M059J (cell line): Measurements from ENCODE around the gene CAV2. TPM values are rescaled to one million over a fixed set of nuclear protein-coding genes. Genes with fewer than 3 reads are reported as not detected.
"Not testable (repeated sequence)": the region's sequence is repeated elsewhere in the genome, so short reads cannot be mapped to it uniquely, and the experiment has no call there.

ENCODE experiments used
- DNase-seq: peaks from one replicate; pipeline ENCODE4 v3.0.0-alpha.2; 2012; ENCODE audit warnings: low read depth
- total RNA-seq: library from RNA; depleted of rRNA; stranded (reverse); fragments of >200 nt; shearing (Covaris generic); gene quantifications from 2 replicates; pipeline ENCODE4 v1.2.3, GENCODE V29; 2014; rRNA removed

CAV2 gene
- 151 and 165 TPM in 2 replicates for total RNA-seq

- DNase-seq: peak; percentile 73
Measured at GRCh38 chr7:116499168-116500077, at the start of gene CAV2. Gene CAV2, plus strand, starts transcription at chr7:116499738. Its CDS starts 44 bp downstream, at chr7:116499782.

- no peak for DNase-seq
Measured at GRCh38 chr7:116449950-116450349, 49.6 kb upstream of the CAV2 start.

GRCh38 chr7:116451957-116452729 lies 47.4 kb upstream of the CAV2 start:
- no peak for DNase-seq

GRCh38 chr7:116454377-116454776 lies 45.2 kb upstream of the CAV2 start:
- DNase-seq: peak; percentile 53

GRCh38 chr7:116455009-116455408 lies 44.5 kb upstream of the CAV2 start:
- peak; percentile 78 for DNase-seq

GRCh38 chr7:116455499-116455898 lies 44.0 kb upstream of the CAV2 start:
- DNase-seq: no peak

- no peak for DNase-seq
Measured at GRCh38 chr7:116461500-116461899, 38.0 kb upstream of the CAV2 start.

GRCh38 chr7:116463956-116464355 lies 35.6 kb upstream of the CAV2 start:
- DNase-seq: no peak

GRCh38 chr7:116464375-116464774 lies 35.2 kb upstream of the CAV2 start:
- DNase-seq: no peak

GRCh38 chr7:116465125-116465524 lies 34.4 kb upstream of the CAV2 start:
- DNase-seq: no peak

- no peak for DNase-seq
Measured at GRCh38 chr7:116468534-116468933, 31.0 kb upstream of the CAV2 start.

GRCh38 chr7:116477625-116478024 lies 21.9 kb upstream of the CAV2 start:
- DNase-seq: no peak

GRCh38 chr7:116478834-116479233 lies 20.7 kb upstream of the CAV2 start:
- no peak for DNase-seq

GRCh38 chr7:116483271-116483942 lies 16.1 kb upstream of the CAV2 start:
- no peak for DNase-seq

- not testable (repeated sequence) for DNase-seq
Measured at GRCh38 chr7:116484389-116484788, 15.1 kb upstream of the CAV2 start.

GRCh38 chr7:116487907-116488521 lies 11.5 kb upstream of the CAV2 start:
- no peak for DNase-seq

GRCh38 chr7:116490351-116490750 lies 9.2 kb upstream of the CAV2 start:
- DNase-seq: peak; percentile 33

- DNase-seq: no peak
Measured at GRCh38 chr7:116491887-116492653, 7.5 kb upstream of the CAV2 start.

GRCh38 chr7:116492654-116493109 lies 6.9 kb upstream of the CAV2 start:
- no peak for DNase-seq

GRCh38 chr7:116493449-116493848 lies 6.1 kb upstream of the CAV2 start:
- DNase-seq: no peak

GRCh38 chr7:116494472-116494871 lies 5.1 kb upstream of the CAV2 start:
- no peak for DNase-seq
